ENCODE results near the gene GABRA1.

DNA sequence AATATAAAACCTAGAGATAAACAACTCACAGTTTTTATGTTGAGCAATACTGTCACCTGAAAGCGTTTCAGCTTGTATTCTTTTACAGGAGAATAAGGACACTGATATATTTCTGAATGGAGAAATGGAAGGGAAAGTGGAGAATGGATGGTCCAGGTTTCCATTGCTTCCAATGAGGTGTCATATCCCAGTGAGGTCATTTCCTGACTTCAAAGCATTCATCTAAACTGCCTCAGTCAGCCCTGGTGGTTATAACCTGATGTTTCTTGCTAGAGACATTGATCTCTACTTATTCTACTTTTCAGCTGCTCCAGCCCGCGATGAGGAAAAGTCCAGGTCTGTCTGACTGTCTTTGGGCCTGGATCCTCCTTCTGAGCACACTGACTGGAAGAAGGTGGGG lies 2.6 kb downstream of the GABRA1 start:
- TF ChIP-seq CTCF (IDR thresholded peaks at IDR 0.05) (no peak), EP300 (IDR thresholded peaks at IDR 0.05; ENCODE audit: low read depth) (no peak), POLR2A (IDR thresholded peaks at IDR 0.05) (no peak), POLR2AphosphoS5 (IDR thresholded peaks at IDR 0.05) (no peak)

Data from transverse colon (tissue), 4 donors.